Hepatocyte (in vitro differentiated cells): ENCODE data around the gene CRACDL. TPM values are rescaled to one million over a fixed set of nuclear protein-coding genes. Genes with fewer than 3 reads are reported as not detected.
A peak's percentile ranks its signal among the peaks of the same experiment; 100 is the strongest.

Source experiments
- DNase-seq: peaks from one replicate; pipeline ENCODE4 v3.0.0-alpha.2; 2016; ENCODE audit warnings: low spot score
- H2AFZ ChIP-seq: fragments of 200-600 bp; sonication (generic); 2 replicates; pipeline ENCODE4 v1.6.0; 2016; ENCODE audit warnings: antibody characterized with exemption, mild to moderate bottlenecking
- H3K27ac ChIP-seq: fragments of 200-600 bp; sonication (generic); 2 replicates; pipeline ENCODE4 v1.5.1; 2016; ENCODE audit warnings: mild to moderate bottlenecking
- H3K27me3 ChIP-seq: fragments of 200-600 bp; sonication (generic); 2 replicates; pipeline ENCODE4 v1.6.1; 2016
- H3K36me3 ChIP-seq: fragments of 200-600 bp; sonication (generic); replicated peaks from 2 replicates; pipeline ENCODE4 v1.5.1; 2016; ENCODE audit warnings: low read depth; ENCODE audit not compliant: insufficient read depth
- H3K4me1 ChIP-seq: fragments of 200-600 bp; sonication (generic); 2 replicates; pipeline ENCODE4 v1.5.1; 2016; ENCODE audit warnings: mild to moderate bottlenecking, moderate library complexity; ENCODE audit not compliant: insufficient read depth
- H3K4me2 ChIP-seq: fragments of 200-600 bp; sonication (generic); 2 replicates; pipeline ENCODE4 v1.6.0; 2016
- H3K4me3 ChIP-seq: fragments of 200-600 bp; sonication (generic); 2 replicates; pipeline ENCODE4 v1.5.1; 2016; ENCODE audit warnings: mild to moderate bottlenecking
- H3K79me2 ChIP-seq: fragments of 200-600 bp; sonication (generic); 2 replicates; pipeline ENCODE4 v1.6.0; 2017; ENCODE audit warnings: mild to moderate bottlenecking
- H3K9me2 ChIP-seq: fragments of 200-600 bp; sonication (generic); replicated peaks from 2 replicates; pipeline ENCODE4 v1.6.0; 2017; ENCODE audit warnings: mild to moderate bottlenecking; ENCODE audit not compliant: insufficient read depth
- H3K9me3 ChIP-seq: fragments of 200-600 bp; sonication (generic); 2 replicates; pipeline ENCODE4 v1.5.1; 2016; ENCODE audit warnings: low read depth, mild to moderate bottlenecking
- H4K20me1 ChIP-seq: fragments of 200-600 bp; sonication (generic); 2 replicates; pipeline ENCODE4 v1.6.0; 2016; ENCODE audit warnings: mild to moderate bottlenecking; ENCODE audit not compliant: insufficient read depth, poor library complexity, severe bottlenecking
- EZH2 ChIP-seq: fragments of 200-600 bp; sonication (generic); IDR thresholded peaks from 2 replicates; pipeline ENCODE4 v1.6.1; 2016; ENCODE audit warnings: antibody characterized with exemption, mild to moderate bottlenecking, borderline replicate concordance
- EZH2phosphoT487 ChIP-seq: fragments of 200-600 bp; sonication (generic); IDR thresholded peaks from one replicate; pipeline ENCODE4 v1.6.1; 2018; ENCODE audit warnings: antibody characterized with exemption, mild to moderate bottlenecking, low read depth, moderate library complexity; ENCODE audit not compliant: unreplicated experiment, severe bottlenecking
- WGBS: methylation state at CpG from one replicate; pipeline ENCODE4 v1.1.6; 2016; ENCODE audit warnings: low lambda C conversion rate; ENCODE audit errors: missing lambda C conversion rate; 5-methylcytosine and 5-hydroxymethylcytosine counted together
- polyA plus RNA-seq: library from polyadenylated mRNA; unstranded; fragments of >200 nt; fragmentation: Nextera tagmentation; extraction: Ambion mirVana; gene quantifications from 2 replicates; pipeline ENCODE4 v1.2.1, GENCODE V29; 2016
- total RNA-seq: library from RNA; depleted of rRNA; stranded (reverse); fragments of >200 nt; gene quantifications from 2 replicates; pipeline ENCODE4 v1.2.3, GENCODE V29; 2014
- TF ChIP-seq, protein P1 (sequence below): fragments of 200-600 bp; sonication (generic); IDR thresholded peaks from 2 replicates; pipeline ENCODE4 v1.5.1; 2016; ENCODE audit warnings: antibody characterized with exemption, mild to moderate bottlenecking; ENCODE audit not compliant: poor library complexity

The CRACDL gene
- total and polyA plus RNA-seq, 2 experiments from 2014 or later: 0.47 to 1.4 TPM

DNA sequence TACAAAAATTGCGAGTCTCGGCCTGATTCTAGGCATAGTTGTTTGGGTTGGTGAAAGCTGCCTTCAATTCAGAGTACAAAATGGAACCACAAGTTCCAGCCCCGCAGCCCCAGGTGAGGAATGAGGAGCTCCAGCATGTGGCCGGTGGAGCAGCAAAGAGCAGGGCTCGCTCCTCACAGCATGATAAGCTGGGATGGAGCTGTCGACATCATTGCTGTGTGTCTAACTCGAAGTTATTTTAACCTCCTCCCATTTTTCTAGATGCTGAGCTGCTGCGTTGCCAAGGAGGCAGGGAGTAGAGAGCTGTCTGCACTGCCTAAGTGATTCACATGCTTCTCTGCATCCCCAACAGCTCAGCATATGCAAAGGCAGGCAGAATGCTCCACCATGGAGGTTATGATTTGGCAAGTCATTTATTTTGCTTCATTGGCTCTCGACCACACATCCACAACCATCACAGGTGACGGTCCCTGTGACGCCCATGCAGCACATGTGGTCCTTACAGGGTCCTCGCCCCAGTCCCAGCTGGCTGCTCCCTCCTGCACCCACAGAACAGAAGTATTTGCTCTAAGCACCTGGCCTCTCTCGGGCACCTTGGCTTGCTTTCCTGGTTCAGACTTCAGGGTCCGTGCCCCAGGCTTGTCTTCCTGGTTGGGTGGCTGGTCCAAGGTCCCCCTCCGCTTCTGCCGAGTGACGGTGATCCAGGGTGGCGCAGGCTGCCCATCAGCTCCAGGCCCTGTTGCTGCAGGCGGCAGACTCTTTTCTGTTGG, 139.1 kb downstream of the CRACDL start:
- Histone ChIP-seq H3K9me2 (no peaks in the 10 kb centered on the region), H3K36me3 (no peaks in the 10 kb centered on the region), H4K20me1 (no peaks in the 10 kb centered on the region), H3K27me3 (no peaks in the 10 kb centered on the region), H3K79me2 (no peaks in the 10 kb centered on the region), H2AFZ (no peak overlapping the region), H3K27ac (peak overlapping the region; percentile 43), H3K4me1 (peaks cover 11% of the 10 kb centered on the region), H3K4me3 (no peak overlapping the region), H3K9me3 (no peaks in the 10 kb centered on the region), H3K4me2 (no peak overlapping the region)
- 90% methylated on average over 19 of the region's 19 CpGs for WGBS
- no peak for TF ChIP-seq EZH2phosphoT487
- TF ChIP-seq, protein P1, sequence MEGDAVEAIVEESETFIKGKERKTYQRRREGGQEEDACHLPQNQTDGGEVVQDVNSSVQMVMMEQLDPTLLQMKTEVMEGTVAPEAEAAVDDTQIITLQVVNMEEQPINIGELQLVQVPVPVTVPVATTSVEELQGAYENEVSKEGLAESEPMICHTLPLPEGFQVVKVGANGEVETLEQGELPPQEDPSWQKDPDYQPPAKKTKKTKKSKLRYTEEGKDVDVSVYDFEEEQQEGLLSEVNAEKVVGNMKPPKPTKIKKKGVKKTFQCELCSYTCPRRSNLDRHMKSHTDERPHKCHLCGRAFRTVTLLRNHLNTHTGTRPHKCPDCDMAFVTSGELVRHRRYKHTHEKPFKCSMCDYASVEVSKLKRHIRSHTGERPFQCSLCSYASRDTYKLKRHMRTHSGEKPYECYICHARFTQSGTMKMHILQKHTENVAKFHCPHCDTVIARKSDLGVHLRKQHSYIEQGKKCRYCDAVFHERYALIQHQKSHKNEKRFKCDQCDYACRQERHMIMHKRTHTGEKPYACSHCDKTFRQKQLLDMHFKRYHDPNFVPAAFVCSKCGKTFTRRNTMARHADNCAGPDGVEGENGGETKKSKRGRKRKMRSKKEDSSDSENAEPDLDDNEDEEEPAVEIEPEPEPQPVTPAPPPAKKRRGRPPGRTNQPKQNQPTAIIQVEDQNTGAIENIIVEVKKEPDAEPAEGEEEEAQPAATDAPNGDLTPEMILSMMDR: no peak
- TF ChIP-seq EZH2: no peak
- no peak for DNase-seq

DNA sequence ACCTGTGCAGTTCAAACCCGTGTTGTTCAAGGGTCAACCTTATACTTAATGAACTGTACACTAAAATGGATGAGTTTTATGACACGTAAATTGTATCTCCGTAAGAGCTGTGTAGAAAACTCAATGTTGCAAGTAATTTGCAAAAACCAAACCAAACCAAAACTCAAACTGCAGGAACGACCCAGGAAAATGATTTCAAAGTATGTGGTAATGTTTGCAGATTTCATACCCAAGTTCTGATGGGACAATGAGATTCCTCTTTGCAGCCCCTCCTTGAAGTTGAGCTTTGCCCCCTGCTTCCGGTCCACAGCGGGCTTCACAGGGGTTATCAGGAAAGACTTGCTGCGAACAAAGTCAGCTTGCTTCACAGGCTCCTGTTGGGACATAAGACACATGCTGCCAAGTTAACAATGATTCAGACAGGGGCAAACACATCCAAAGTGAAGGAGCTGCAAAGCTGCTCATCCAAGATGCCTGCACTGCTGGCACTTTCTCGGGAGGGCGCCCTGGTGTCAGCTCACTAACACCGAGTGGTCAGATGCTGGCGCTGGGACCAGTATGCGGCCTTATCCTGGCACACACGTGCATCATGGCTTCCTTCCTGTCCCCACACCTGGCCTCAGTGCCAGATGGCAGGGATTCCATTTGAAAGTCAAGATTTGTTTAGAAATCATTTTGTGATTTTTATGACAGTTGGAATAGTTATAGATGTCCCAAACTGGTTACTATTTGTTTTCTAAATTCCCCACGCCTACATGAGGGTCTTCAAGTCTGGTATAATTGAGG, 139.9 kb downstream of the CRACDL start:
- H3K4me2 ChIP-seq: peak overlapping the region; percentile 66
- H3K4me3 ChIP-seq: no peak overlapping the region
- no peaks in the 10 kb centered on the region for H3K9me2 ChIP-seq
- H3K79me2 ChIP-seq: no peaks in the 10 kb centered on the region
- H3K4me1 ChIP-seq: peaks cover 11% of the 10 kb centered on the region
- peak; percentile 49 for DNase-seq
- H2AFZ ChIP-seq: no peak overlapping the region
- no peaks in the 10 kb centered on the region for H4K20me1 ChIP-seq
- peak overlapping the region; percentile 64 for H3K27ac ChIP-seq
- no peaks in the 10 kb centered on the region for H3K27me3 ChIP-seq
- no peaks in the 10 kb centered on the region for H3K36me3 ChIP-seq
- no peaks in the 10 kb centered on the region for H3K9me3 ChIP-seq
- 73% methylated on average over 14 of the region's 14 CpGs for WGBS
- TF ChIP-seq EZH2 (no peak), EZH2phosphoT487 (no peak)
- TF ChIP-seq, protein P1: no peak

DNA sequence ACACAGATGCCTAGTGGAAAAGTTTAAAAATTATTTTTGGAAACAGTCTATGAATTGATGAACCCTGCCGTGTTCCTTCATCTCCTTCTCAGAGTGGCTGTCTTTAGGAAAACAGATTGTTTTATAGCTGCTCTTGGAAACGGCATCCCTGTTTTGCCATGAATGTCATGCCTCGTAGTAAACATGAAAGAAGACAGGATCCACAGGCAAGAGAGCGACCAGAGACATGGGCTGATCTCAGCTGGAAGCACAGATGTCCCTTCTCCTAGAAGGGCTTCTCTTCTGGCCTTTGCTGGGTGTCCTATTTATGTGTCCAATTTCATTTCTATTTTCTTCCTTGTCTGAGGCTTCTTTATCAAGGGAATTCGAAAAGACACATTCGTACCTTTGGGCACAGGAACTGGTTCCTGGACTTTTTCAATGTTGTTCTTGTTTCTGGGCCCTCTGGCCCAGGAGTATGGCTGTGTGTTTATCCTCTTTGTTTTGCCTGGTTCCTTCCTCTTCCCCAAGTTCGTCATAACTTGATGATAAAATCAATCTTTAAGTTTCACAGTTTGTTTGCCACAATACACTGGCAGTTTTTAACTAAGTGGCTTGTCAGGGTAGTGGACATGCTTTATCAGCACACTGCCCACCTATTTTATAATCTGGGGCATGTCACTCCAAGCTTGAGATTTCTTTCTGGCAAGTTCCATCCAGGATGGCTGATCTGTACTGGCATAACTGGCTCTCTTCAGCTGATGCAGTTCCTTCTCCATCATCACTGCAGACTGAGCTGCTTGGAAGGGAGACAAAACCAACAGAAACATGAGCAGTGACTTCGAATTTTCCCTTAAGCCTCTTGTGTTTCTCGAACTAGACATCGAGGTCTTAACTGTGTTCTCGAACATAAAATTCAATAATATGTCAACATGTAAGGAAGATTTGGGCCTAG, 141.9 kb downstream of the CRACDL start:
- no peaks in the 10 kb centered on the region for H3K27me3 ChIP-seq
- H3K4me2 ChIP-seq: no peak overlapping the region
- peaks cover 11% of the 10 kb centered on the region for H3K4me1 ChIP-seq
- no peaks in the 10 kb centered on the region for H3K9me2 ChIP-seq
- H4K20me1 ChIP-seq: no peaks in the 10 kb centered on the region
- 78% methylated on average over 11 of the region's 11 CpGs for WGBS
- TF ChIP-seq, protein P1: no peak
- TF ChIP-seq EZH2phosphoT487 (no peak), EZH2 (no peak)
- no peaks in the 10 kb centered on the region for H3K9me3 ChIP-seq
- no peaks in the 10 kb centered on the region for H3K36me3 ChIP-seq
- DNase-seq: no peak
- no peak overlapping the region for H2AFZ ChIP-seq
- peak overlapping the region; percentile 42 for H3K27ac ChIP-seq
- H3K79me2 ChIP-seq: no peaks in the 10 kb centered on the region
- H3K4me3 ChIP-seq: no peak overlapping the region
